Epithelial cell of esophagus (primary cell): Measurements from ENCODE around the gene SUDS3.

Experiments
- DNase-seq: peaks from one replicate; pipeline ENCODE4 v3.0.0; 2010; ENCODE audit warnings: low read depth
- H3K4me3 ChIP-seq: 2 replicates; pipeline ENCODE4 v1.5.1; 2011; ENCODE audit warnings: mild to moderate bottlenecking, low read length, control low read depth
- CTCF ChIP-seq: IDR thresholded peaks from 2 replicates; pipeline ENCODE4 v1.5.1; 2011; ENCODE audit warnings: low read depth, mild to moderate bottlenecking, low read length, control low read depth, inconsistent platforms; ENCODE audit not compliant: insufficient read depth; ENCODE audit errors: missing control alignments

Gene SUDS3

GRCh38 chr12:118334241-118334640 is 42.1 kb upstream of the SUDS3 start:
- DNase-seq = no peak
- H3K4me3 ChIP-seq = no peak overlapping the region
- TF ChIP-seq CTCF = no peak

- TF ChIP-seq CTCF = no peak
Measured at GRCh38 chr12:118334939-118335567, 41.3 kb upstream of the SUDS3 start.

GRCh38 chr12:118336123-118336522 is 40.2 kb upstream of the SUDS3 start:
- H3K4me3 ChIP-seq = no peak overlapping the region
- DNase-seq = no peak
- TF ChIP-seq CTCF = no peak

More at GRCh38 chr12:118334939-118335567, 41.3 kb upstream of the SUDS3 start:
- H3K4me3 ChIP-seq = no peak overlapping the region
- no peak for DNase-seq

GRCh38 chr12:118337194-118337838 is 39.0 kb upstream of the SUDS3 start:
- no peak for DNase-seq
- no peak for TF ChIP-seq CTCF
- no peak overlapping the region for H3K4me3 ChIP-seq

- TF ChIP-seq CTCF = no peak
- no peak overlapping the region for H3K4me3 ChIP-seq
- DNase-seq = no peak
Measured at GRCh38 chr12:118342090-118342489, 34.3 kb upstream of the SUDS3 start.

GRCh38 chr12:118344829-118345228 is 31.5 kb upstream of the SUDS3 start:
- no peak overlapping the region for H3K4me3 ChIP-seq
- no peak for TF ChIP-seq CTCF
- DNase-seq = no peak

- TF ChIP-seq CTCF = no peak
- no peak overlapping the region for H3K4me3 ChIP-seq
- DNase-seq = no peak
Measured at GRCh38 chr12:118345355-118345754, 31.0 kb upstream of the SUDS3 start.
